T-helper 2 cell treated with Interferon-gamma antibody and Interleukin-4, amounts not matched to agents 5 μg/mL and 100 μg/mL, for 36 hours (primary cell): Measurements from ENCODE around the gene CTNNBL1.
"Not testable (repeated sequence)": the region's sequence is repeated elsewhere in the genome, so short reads cannot be mapped to it uniquely, and the experiment has no call there.

Experiments used
- DNase-seq: peaks from one replicate; pipeline ENCODE4 v3.0.0; 2021; ENCODE audit warnings: low spot score
- H3K27ac Mint-ChIP-seq: one replicate; pipeline ENCODE4 v1.8.0; 2021; ENCODE audit warnings: mild to moderate bottlenecking, mixed read lengths
- H3K27me3 Mint-ChIP-seq: one replicate; pipeline ENCODE4 v1.8.0; 2021; ENCODE audit warnings: low read depth, mixed read lengths
- H3K36me3 Mint-ChIP-seq: one replicate; pipeline ENCODE4 v1.8.0; 2021; ENCODE audit warnings: low read depth, mixed read lengths
- H3K4me1 Mint-ChIP-seq: one replicate; pipeline ENCODE4 v1.8.0; 2021; ENCODE audit warnings: low read depth, mixed read lengths
- H3K4me3 Mint-ChIP-seq: one replicate; pipeline ENCODE4 v1.8.0; 2022; ENCODE audit warnings: mild to moderate bottlenecking, moderate library complexity, mixed read lengths
- H3K9me3 Mint-ChIP-seq: one replicate; pipeline ENCODE4 v1.8.0; 2021; ENCODE audit warnings: mixed read lengths

CTNNBL1 gene

DNA sequence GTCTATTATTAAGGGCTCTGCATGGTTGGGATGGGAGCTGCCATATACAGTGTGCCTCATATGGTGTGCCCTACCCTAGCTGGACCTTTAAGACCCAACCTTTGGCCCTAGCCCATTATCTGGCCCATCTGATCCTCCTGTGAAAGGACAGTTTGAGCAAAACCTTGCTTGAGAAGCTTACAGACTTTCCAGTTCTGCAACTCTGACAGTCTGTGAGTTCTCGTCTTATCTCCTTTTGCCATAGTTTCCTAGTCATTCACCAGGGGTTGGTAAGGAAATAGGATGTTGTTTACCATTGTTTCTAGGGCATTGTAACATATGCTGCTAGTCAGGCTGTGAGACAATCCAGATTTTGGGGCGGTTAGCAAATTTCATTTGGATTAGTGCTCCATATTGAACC is 17.2 kb downstream of the CTNNBL1 start:
- Mint-ChIP-seq H3K9me3 (no peaks in the 10 kb centered on the region), H3K27me3 (no peaks in the 10 kb centered on the region), H3K4me3 (no peak overlapping the region), H3K4me1 (peaks cover 4% of the 10 kb centered on the region), H3K36me3 (peaks cover 14% of the 10 kb centered on the region), H3K27ac (no peak overlapping the region)
- no peak for DNase-seq

DNA sequence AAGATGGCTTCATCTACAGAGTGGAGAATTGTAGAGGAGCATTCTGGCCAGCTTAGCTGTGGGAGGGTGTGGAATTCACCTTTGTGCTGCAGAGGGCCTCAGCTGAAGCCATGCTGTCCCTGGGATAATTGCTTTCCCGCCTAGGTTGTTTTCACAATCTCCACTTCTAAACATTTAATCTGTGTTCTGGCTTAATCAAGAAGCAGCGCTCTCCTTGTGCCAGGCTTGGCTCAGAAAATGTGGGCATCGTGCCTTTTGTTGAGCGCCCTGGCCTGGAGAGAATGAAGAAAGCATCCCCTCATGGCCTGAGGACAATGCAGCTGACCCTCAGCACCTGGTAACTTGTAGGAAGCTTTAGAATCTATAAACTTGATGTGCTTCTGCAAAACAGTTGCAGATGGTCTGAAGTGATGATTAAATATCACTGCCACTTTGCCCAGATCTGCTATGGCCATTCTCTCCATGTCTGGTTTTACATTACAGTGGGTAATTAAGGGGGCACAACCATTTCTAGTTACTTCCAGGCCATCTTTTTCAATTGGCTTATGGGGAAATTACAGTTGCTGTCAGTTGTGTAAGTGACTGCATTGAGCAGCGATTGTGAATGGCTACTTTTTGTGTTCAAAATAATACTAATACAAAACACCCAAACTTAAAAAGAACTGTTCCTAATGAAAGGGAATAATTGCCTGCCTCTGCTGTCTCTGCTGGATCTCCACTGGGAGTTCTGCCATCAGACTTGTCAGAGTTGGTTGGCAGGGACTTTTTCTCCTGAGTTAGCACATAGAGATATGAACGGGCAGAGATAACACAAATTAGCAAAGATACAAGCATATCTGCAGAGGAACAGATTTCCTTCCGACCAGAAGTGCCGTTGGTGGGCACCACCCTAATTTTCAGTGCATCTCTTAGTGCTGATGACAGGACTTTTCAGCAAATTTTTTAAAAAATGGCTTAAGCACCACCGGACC is 18.4 kb downstream of the CTNNBL1 start:
- Mint-ChIP-seq H3K27ac (no peak overlapping the region), H3K27me3 (no peaks in the 10 kb centered on the region), H3K4me3 (no peak overlapping the region), H3K36me3 (peaks cover 16% of the 10 kb centered on the region), H3K4me1 (peaks cover 4% of the 10 kb centered on the region), H3K9me3 (no peaks in the 10 kb centered on the region)
- DNase-seq = no peak

DNA sequence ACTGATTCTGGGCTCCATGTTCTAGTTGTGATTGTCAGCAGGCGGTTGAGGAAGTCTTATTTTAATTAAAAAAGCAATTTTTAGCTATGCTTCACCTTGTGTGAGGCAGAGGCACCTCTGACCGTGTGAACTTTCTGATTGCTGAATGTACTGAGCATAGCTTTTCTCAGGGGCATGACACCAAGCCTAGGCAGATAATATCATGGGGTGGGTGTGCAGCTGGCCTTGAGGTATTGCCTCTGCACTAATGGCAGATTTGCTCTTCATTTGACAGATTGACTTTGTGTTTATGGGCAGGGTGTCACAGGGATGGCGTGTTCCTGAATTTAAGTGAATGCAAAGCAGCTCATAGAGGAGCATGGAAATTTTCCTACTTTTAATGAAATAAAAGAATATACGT is 19.6 kb downstream of the CTNNBL1 start:
- Mint-ChIP-seq H3K4me3 (no peak overlapping the region), H3K27ac (no peak overlapping the region), H3K27me3 (no peaks in the 10 kb centered on the region), H3K36me3 (peaks cover 12% of the 10 kb centered on the region), H3K4me1 (peaks cover 4% of the 10 kb centered on the region), H3K9me3 (no peaks in the 10 kb centered on the region)
- no peak for DNase-seq

DNA sequence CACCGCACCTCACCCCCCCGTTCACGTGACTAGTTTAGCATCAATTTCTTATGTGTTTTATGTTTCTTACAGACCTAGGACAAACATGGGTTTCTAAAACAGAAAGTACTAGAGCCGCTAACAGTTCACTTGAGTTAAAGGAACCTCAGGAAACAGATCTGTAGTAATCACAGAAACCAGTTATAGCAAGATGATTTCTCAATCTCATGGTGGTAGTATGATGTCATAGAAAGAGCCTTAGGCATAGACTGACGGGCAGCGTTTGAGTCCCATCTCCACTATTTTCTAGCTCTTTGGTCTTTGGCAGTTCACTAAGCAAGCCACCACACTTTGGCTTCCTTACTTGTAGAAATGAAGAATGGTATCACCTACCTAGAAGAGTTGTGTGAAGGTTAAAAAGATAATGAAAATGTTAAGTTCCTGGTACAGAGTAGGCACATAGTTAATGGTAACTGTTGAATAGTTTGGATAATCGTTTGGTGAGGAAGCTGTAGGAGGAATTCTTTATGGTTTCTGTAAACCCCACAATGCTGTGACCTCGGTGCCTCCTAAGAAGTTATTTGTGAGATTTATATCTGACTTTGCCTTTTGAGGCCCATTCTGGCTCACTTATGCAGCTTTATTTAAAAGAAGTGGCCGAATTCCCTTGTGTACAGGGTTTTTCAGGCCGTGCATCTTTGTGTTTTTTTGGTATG is 21.3 kb downstream of the CTNNBL1 start:
- no peak for DNase-seq
- Mint-ChIP-seq H3K27me3 (no peaks in the 10 kb centered on the region), H3K36me3 (peaks cover 10% of the 10 kb centered on the region), H3K9me3 (no peaks in the 10 kb centered on the region), H3K4me3 (no peak overlapping the region), H3K4me1 (peaks cover 4% of the 10 kb centered on the region), H3K27ac (no peak overlapping the region)

DNA sequence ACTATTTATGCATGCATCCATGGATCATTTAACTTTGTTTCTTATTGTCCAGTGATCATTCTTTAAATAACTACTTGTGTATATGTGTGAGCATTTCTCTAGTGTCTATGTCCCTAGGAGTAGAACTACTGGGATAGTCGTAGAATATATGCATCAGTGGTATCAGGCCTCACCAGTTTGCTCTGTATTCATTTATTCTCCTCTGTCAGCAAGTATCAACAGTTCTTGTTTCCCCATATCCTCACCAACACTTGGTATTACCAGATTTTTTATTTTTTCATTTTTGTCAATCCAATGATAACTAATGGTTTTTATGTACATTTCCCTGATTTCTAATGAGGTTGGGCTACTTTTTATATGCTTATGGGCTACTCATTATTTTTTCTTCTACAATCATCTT is 27.9 kb downstream of the CTNNBL1 start:
- Mint-ChIP-seq H3K36me3 (peaks cover 5% of the 10 kb centered on the region), H3K4me1 (no peaks in the 10 kb centered on the region), H3K4me3 (no peak overlapping the region), H3K27me3 (no peaks in the 10 kb centered on the region), H3K9me3 (peaks cover 14% of the 10 kb centered on the region), H3K27ac (no peak overlapping the region)
- DNase-seq = no peak

DNA sequence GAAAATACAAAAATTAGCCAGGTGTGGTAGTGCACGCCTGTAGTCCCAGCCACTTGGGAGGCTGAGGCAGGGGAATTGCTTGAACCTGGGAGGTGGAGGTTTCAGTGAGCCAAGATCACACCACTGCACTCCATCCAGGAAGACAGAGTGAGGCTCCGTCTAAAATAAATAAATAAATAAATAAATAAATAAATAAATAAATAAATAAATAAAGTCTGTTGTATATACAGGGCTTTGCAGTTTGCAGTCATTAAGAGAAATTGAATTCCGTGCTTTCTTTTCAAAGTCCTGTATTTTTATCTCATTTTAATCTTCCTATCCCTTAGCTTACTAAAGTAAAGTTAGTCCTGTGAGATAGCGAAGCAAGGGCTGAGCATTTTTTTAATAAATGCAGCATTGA is 28.5 kb downstream of the CTNNBL1 start:
- not testable (repeated sequence) for H3K27ac Mint-ChIP-seq, H3K27me3 Mint-ChIP-seq, DNase-seq, H3K36me3 Mint-ChIP-seq, H3K4me3 Mint-ChIP-seq, H3K4me1 Mint-ChIP-seq
- peaks cover 14% of the 10 kb centered on the region for H3K9me3 Mint-ChIP-seq

DNA sequence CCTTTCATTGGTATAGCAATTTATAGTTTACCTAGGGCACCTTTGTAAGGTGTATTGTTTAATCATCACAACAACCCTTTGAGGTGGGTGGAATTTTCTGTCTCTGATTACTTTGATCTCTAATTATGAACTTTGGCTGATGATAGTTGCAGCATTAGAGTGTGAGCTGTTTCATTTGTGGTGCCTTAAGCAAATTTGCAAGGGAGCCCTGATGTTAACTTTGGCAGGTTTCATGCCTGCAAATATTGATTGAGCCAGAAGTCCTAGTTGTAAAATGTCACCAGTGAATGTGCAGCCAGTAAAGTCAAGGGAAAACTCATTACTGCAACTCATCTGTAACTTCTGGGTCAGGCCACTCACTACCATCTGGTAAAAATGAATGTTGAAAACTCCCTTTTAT is 29.8 kb downstream of the CTNNBL1 start:
- Mint-ChIP-seq H3K27me3 (no peaks in the 10 kb centered on the region), H3K36me3 (peaks cover 5% of the 10 kb centered on the region), H3K27ac (no peak overlapping the region), H3K9me3 (peaks cover 14% of the 10 kb centered on the region), H3K4me3 (no peak overlapping the region), H3K4me1 (no peaks in the 10 kb centered on the region)
- no peak for DNase-seq

DNA sequence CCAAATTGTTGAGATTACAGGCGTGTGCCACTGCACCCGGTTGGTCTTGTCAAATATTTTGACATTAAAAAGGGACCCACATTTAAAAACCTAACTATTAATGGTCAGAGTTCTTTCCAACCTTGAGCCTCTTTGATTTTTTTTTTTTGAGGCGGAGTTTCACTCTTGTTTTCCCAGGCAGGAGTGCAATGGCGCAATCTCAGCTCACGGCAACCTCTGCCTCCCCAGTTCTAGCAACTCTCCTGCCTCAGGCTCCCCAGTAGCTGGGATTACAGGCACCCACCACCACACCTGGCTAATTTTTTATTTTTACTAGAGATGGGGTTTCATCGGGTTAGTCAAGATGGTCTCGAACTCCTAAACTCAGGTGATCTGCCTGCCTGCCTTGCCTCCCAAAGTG is 31.3 kb downstream of the CTNNBL1 start:
- Mint-ChIP-seq H3K36me3 (peaks cover 5% of the 10 kb centered on the region), H3K4me3 (no peak overlapping the region), H3K27ac (no peak overlapping the region), H3K9me3 (peaks cover 14% of the 10 kb centered on the region), H3K27me3 (no peaks in the 10 kb centered on the region), H3K4me1 (peaks cover 5% of the 10 kb centered on the region)
- DNase-seq = no peak

DNA sequence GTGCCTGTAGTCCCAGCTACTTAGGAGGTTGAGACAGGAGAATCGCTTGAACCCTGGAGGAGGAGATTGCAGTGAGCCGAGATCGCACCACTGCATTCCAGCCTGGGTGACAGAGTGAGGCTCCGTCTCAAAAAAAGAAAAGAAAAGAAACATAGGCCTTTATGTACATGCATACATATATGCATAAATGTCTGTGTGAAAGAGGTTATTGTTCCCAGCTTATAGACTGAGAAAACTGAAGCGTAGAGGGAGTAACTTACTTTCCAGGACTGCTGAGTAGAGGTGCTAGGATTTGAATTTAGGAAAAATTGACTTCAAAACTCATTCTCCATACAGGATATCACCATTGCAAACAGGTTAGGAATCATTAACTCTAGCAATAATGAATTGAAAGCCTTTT is 32.0 kb downstream of the CTNNBL1 start:
- H3K4me1 Mint-ChIP-seq = peaks cover 5% of the 10 kb centered on the region
- no peaks in the 10 kb centered on the region for H3K27me3 Mint-ChIP-seq
- peaks cover 2% of the 10 kb centered on the region for H3K36me3 Mint-ChIP-seq
- peaks cover 11% of the 10 kb centered on the region for H3K9me3 Mint-ChIP-seq
- no peak for DNase-seq
- no peak overlapping the region for H3K27ac Mint-ChIP-seq
- no peak overlapping the region for H3K4me3 Mint-ChIP-seq

DNA sequence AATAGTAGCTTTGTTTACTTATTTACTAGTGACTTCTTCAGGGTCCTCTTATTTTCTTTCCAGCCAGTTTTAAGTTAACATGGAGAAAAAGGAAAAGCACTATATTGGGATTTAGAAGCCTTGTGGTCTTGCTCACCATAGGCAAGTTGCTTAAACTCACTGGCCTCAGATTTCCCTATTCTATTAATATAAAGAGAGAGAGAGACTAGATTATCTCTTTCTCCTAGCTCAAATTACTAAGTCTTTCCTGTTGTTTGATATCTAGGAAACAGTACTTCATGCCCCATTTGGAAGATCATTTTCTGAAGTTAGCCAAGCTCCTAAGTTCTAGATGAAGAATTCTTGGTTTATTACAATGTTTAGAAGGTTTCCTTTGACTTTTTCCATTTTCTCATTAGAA is 32.5 kb downstream of the CTNNBL1 start:
- peaks cover 2% of the 10 kb centered on the region for H3K36me3 Mint-ChIP-seq
- DNase-seq = no peak
- H3K4me1 Mint-ChIP-seq = peaks cover 5% of the 10 kb centered on the region
- no peaks in the 10 kb centered on the region for H3K27me3 Mint-ChIP-seq
- H3K4me3 Mint-ChIP-seq = no peak overlapping the region
- peaks cover 7% of the 10 kb centered on the region for H3K9me3 Mint-ChIP-seq
- H3K27ac Mint-ChIP-seq = no peak overlapping the region

DNA sequence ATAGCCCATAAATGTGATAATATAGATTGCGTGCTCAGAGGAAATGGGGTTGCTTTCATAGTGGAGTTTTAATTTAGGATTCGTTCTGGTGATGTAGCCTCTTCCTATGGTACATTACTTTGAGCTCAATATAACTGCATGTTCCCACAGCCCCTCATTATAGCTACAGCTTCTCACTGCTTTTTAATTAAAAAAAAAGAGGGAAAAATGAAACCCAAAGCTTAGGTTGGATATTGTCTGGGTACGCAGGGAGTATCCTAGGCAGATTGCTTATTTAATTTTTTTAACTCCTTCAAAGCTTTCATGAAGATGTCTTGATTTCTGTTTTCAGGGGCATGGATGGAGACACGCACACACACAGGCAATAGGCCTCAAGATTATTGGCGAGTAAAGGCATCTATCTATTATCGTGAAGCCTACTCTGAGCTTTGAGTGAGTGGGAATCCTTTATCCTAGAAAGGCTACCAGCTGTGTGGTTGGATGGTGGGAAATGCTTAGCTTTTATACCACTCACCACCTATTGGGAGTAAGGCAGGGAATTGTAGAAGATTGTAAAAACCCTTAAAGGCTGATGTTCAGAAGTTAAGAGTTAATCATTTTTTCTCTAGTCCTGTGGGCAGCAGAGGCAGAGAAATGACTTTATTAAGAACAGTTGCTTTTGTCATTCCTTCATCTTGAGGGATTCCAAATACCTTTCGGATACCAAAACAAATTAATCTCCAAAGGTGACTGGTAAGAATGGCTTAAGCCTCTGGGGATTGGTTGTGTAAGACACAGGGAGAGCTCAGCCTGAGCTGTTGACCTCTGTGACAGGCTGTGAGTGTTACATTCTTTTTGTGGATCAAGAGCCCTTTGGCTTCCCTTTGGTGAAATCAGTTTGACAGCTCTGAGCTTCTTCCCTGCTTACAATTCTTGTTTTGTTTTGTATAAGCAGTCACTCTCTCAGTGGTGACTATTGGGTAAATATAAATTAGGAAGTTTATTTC is 33.4 kb downstream of the CTNNBL1 start:
- Mint-ChIP-seq H3K9me3 (no peaks in the 10 kb centered on the region), H3K27me3 (no peaks in the 10 kb centered on the region), H3K4me3 (no peak overlapping the region), H3K36me3 (peaks cover 5% of the 10 kb centered on the region), H3K27ac (no peak overlapping the region), H3K4me1 (peaks cover 7% of the 10 kb centered on the region)
- DNase-seq = no peak

DNA sequence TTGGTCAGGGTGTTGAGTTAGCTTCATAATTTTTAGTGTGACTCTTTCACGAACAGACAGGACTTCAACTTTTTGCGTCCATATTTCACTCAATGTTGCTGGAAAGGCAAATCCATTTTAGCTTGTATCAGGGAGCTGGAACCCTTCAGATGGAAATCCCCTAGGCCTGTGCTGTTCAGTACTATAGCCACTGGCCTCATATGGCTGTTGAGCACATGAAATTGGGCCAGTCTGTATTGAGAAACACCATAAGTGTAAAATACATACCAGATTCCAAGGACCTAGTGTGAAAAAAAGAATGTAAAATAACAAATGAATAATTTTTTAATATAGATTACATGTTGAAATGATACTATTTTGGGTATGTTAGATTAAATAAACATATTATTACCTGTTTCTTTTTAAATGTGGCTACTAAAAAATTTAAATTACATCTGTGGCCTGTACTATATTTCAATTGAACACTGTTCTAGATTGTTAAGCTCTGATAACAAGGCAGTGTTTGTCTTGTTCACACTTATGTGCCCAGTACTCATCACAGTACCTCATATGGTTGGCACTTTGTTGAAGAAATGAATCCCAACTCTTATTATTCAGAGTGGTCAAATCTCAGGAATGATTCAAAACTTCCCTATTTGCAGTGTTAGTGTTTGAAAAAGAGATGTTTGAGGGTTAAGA is 34.3 kb downstream of the CTNNBL1 start:
- H3K4me1 Mint-ChIP-seq = peaks cover 7% of the 10 kb centered on the region
- no peaks in the 10 kb centered on the region for H3K9me3 Mint-ChIP-seq
- no peak overlapping the region for H3K27ac Mint-ChIP-seq
- no peak overlapping the region for H3K4me3 Mint-ChIP-seq
- DNase-seq = no peak
- H3K27me3 Mint-ChIP-seq = no peaks in the 10 kb centered on the region
- peaks cover 10% of the 10 kb centered on the region for H3K36me3 Mint-ChIP-seq

DNA sequence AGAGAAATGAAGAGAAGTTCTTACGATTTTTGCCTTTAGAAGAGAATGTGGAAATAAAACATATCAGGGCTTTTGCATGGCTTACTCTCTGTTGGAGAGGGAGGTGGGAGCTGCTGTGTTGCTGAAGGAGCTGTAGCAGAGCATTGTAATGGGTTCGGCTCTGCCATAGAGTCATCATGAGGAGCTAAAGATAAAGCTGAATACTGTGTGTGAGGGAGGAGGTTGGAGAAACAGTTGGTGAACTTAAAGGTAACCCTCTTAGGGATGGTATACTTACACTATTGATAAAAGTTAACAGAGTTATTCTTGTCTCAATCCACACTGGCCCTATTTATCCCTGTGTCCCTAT is 34.8 kb downstream of the CTNNBL1 start:
- Mint-ChIP-seq H3K36me3 (peaks cover 12% of the 10 kb centered on the region), H3K27ac (no peak overlapping the region), H3K4me3 (no peak overlapping the region), H3K27me3 (no peaks in the 10 kb centered on the region), H3K9me3 (no peaks in the 10 kb centered on the region), H3K4me1 (peaks cover 8% of the 10 kb centered on the region)
- no peak for DNase-seq
